ENCODE data around the gene SV2B. TPM values are rescaled to one million over a fixed set of nuclear protein-coding genes. Genes with fewer than 3 reads are reported as not detected.

The SV2B gene
- total RNA-seq, 2 donors from 2014 or later, result 0.17 to 1.1 TPM

- DNase-seq, result no peak
- Histone ChIP-seq H3K4me3 (no peak overlapping the region), H3K9me3 (no peaks in the 10 kb centered on the region), H3K36me3 (no peaks in the 10 kb centered on the region), H3K4me1 (no peaks in the 10 kb centered on the region), H3K27ac (no peak overlapping the region), H3K27me3 (no peaks in the 10 kb centered on the region), H3K9ac (ENCODE audit: low read depth in 2 of 2, low read length in 2 of 2) (no peak overlapping the region)
- TF ChIP-seq CTCF (IDR thresholded peaks at IDR 0.05), result no peak
- intact Hi-C loops (cut with DNase I), result no loop called here
Measured at GRCh38 chr15:91125162-91125561, 25.1 kb downstream of the SV2B start.

GRCh38 chr15:91126080-91126479 is 26.0 kb downstream of the SV2B start:
- no peak for DNase-seq
- Histone ChIP-seq H3K4me1 (no peaks in the 10 kb centered on the region), H3K4me3 (no peak overlapping the region), H3K9me3 (no peaks in the 10 kb centered on the region), H3K36me3 (no peaks in the 10 kb centered on the region), H3K27me3 (no peaks in the 10 kb centered on the region), H3K27ac (no peak overlapping the region), H3K9ac (ENCODE audit: low read depth in 2 of 2, low read length in 2 of 2) (no peak overlapping the region)
- TF ChIP-seq CTCF (IDR thresholded peaks at IDR 0.05), result no peak
- intact Hi-C loops (cut with DNase I), result no loop called here

GRCh38 chr15:91127236-91127955 is 27.3 kb downstream of the SV2B start:
- intact Hi-C loops (cut with DNase I), result no loop called here
- H3K9ac ChIP-seq (ENCODE audit: low read depth in 2 of 2, low read length in 2 of 2), result no peak overlapping the region
- H3K9me3 ChIP-seq, result no peaks in the 10 kb centered on the region
- DNase-seq, result no peak
- no peaks in the 10 kb centered on the region for H3K27me3 ChIP-seq
- no peak overlapping the region for H3K4me3 ChIP-seq
- TF ChIP-seq CTCF (IDR thresholded peaks at IDR 0.05), result no peak
- no peak overlapping the region for H3K27ac ChIP-seq
- no peaks in the 10 kb centered on the region for H3K4me1 ChIP-seq
- H3K36me3 ChIP-seq, result no peaks in the 10 kb centered on the region

GRCh38 chr15:91128016-91128415 is 28.0 kb downstream of the SV2B start:
- Histone ChIP-seq H3K36me3 (no peaks in the 10 kb centered on the region), H3K27ac (no peak overlapping the region), H3K4me3 (no peak overlapping the region), H3K9me3 (no peaks in the 10 kb centered on the region), H3K4me1 (no peaks in the 10 kb centered on the region), H3K27me3 (no peaks in the 10 kb centered on the region), H3K9ac (ENCODE audit: low read depth in 2 of 2, low read length in 2 of 2) (no peak overlapping the region)
- intact Hi-C loops (cut with DNase I), result no loop called here
- DNase-seq, result no peak
- TF ChIP-seq CTCF (IDR thresholded peaks at IDR 0.05), result no peak

GRCh38 chr15:91129436-91129835 is 29.4 kb downstream of the SV2B start:
- DNase-seq, result no peak
- no peak overlapping the region for H3K4me3 ChIP-seq
- no peaks in the 10 kb centered on the region for H3K36me3 ChIP-seq
- intact Hi-C loops (cut with DNase I), result no loop called here
- no peaks in the 10 kb centered on the region for H3K27me3 ChIP-seq
- no peak overlapping the region for H3K27ac ChIP-seq
- TF ChIP-seq CTCF (IDR thresholded peaks at IDR 0.05), result no peak
- no peaks in the 10 kb centered on the region for H3K9me3 ChIP-seq
- no peaks in the 10 kb centered on the region for H3K4me1 ChIP-seq
- H3K9ac ChIP-seq (ENCODE audit: low read depth in 2 of 2, low read length in 2 of 2), result no peak overlapping the region
